H1 (cell line): ENCODE data around the gene FNDC1. TPM values are rescaled to one million over a fixed set of nuclear protein-coding genes. Genes with fewer than 3 reads are reported as not detected.

Experiments used
- ASH2L ChIP-seq: fragments of 200-600, 300-600 bp; sonication (generic); IDR thresholded peaks from one replicate; pipeline ENCODE4 v1.7.1; 2017; ENCODE audit warnings: low read length
- JUN ChIP-seq: IDR thresholded peaks from 2 replicates; pipeline ENCODE4 v1.6.1; 2011; ENCODE audit warnings: low read depth, mild to moderate bottlenecking, improper control_type of control experiment, low read length
- KDM5A ChIP-seq: fragments of 200-600 bp; IDR thresholded peaks from 2 replicates; pipeline ENCODE4 v1.7.1; 2012; ENCODE audit warnings: mild to moderate bottlenecking, low read length, inconsistent platforms, mixed read lengths
- MAFK ChIP-seq: IDR thresholded peaks from 2 replicates; pipeline ENCODE4 v1.6.1; 2012; ENCODE audit warnings: low read depth, mild to moderate bottlenecking, improper control_type of control experiment, low read length
- NRF1 ChIP-seq: IDR thresholded peaks from 2 replicates; pipeline ENCODE4 v1.6.1; 2011; ENCODE audit warnings: mild to moderate bottlenecking, low read depth, low read length, improper control_type of control experiment
- POU5F1 ChIP-seq: IDR thresholded peaks from 2 replicates; pipeline ENCODE4 v1.6.1; 2011; ENCODE audit warnings: low read depth, mild to moderate bottlenecking, low read length, moderate library complexity
- RFX5 ChIP-seq: IDR thresholded peaks from 2 replicates; pipeline ENCODE4 v1.6.1; 2011; ENCODE audit warnings: low read depth, low read length, improper control_type of control experiment, borderline replicate concordance
- RNF2 ChIP-seq: fragments of 200-900, 300-1000 bp; sonication (generic); IDR thresholded peaks from 2 replicates; pipeline ENCODE4 v1.7.1; 2016; ENCODE audit warnings: borderline replicate concordance, low read depth, mild to moderate bottlenecking, antibody characterized with exemption, low read length; ENCODE audit not compliant: poor library complexity, severe bottlenecking; ENCODE audit errors: missing control alignments
- polyA plus RNA-seq, 7 experiments: library from polyadenylated mRNA; depleted of rRNA in 3 of 7; stranded (reverse) in 5 of 7; unstranded in 2 of 7; fragments of >200 nt in 5 of 7; fragments of 200-250 nt in 2 of 7; gene quantifications; 1 replicate in 5 of 7; 2 replicates in 1 of 7; 4 replicates in 1 of 7; pipeline versions ENCODE4 v1.2.1 to v1.2.3, GENCODE V29; 2011 to 2013; ENCODE audit warnings: missing spikeins in 2 of 7, mixed read lengths in 2 of 7
- total RNA-seq: library from RNA; stranded (reverse); fragmentation: NEBNext Ultra II Directional; extraction: Animal tissue kit (Norgen Biotek cat#: 25700); gene quantifications from 2 replicates; pipeline ENCODE4 v1.2.1, GENCODE V29; 2021
- TF ChIP-seq, protein P1 (sequence below): IDR thresholded peaks from 2 replicates; pipeline ENCODE4 v1.6.1; 2011; ENCODE audit warnings: low read depth, mild to moderate bottlenecking, low read length; ENCODE audit not compliant: insufficient read depth

The FNDC1 gene
- total and polyA plus RNA-seq, 2 of the 8 experiments (the other 6 are each of a cell fraction or from before 2014, with no cell fraction given) = 0.06 to 0.30 TPM

GRCh38 chr6:159130846-159131245, 38.4 kb upstream of the FNDC1 start (continued):
- TF ChIP-seq, protein P1, sequence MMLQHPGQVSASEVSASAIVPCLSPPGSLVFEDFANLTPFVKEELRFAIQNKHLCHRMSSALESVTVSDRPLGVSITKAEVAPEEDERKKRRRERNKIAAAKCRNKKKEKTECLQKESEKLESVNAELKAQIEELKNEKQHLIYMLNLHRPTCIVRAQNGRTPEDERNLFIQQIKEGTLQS = no peak
- TF ChIP-seq RNF2 = no peak
- TF ChIP-seq KDM5A = no peak
- TF ChIP-seq NRF1 = no peak
- TF ChIP-seq ASH2L = no peak
- no peak for TF ChIP-seq RFX5
- no peak for TF ChIP-seq POU5F1
- TF ChIP-seq MAFK = no peak
- no peak for TF ChIP-seq JUN
